K562 (cell line): ENCODE data around the gene EXTL1. TPM values are rescaled to one million over a fixed set of nuclear protein-coding genes. Genes with fewer than 3 reads are reported as not detected.

Source experiments
- EP300 ChIP-seq: IDR thresholded peaks from 2 replicates; pipeline ENCODE4 v1.6.1; 2012; ENCODE audit warnings: low read length, improper control_type of control experiment
- FOXA3 ChIP-seq, 2 experiments: fragments of 450-650 bp in 1 of 2; sonication (generic) in 1 of 2; formaldehyde crosslinking; IDR thresholded peaks in 1 of 2; conservative IDR thresholded peaks in 1 of 2; 2 replicates each; pipeline versions ENCODE4 v1.4.0 to v1.8.0; 2020 to 2022; ENCODE audit warnings: mild to moderate bottlenecking in 2 of 2, missing genetic modification reagents in 1 of 2
- HNRNPUL1 ChIP-seq: fragments of 200-400 bp; formaldehyde crosslinking; IDR thresholded peaks from 2 replicates; pipeline ENCODE4 v1.6.1; 2017; ENCODE audit warnings: low read length
- KHSRP ChIP-seq: fragments of 450-650 bp; IDR thresholded peaks from 2 replicates; pipeline ENCODE4 v1.6.1; 2017
- PHF20 ChIP-seq: fragments of 450-650 bp; IDR thresholded peaks from 2 replicates; pipeline ENCODE4 v1.6.1; 2018; ENCODE audit not compliant: partially characterized antibody
- SAFB ChIP-seq: fragments of 200-400 bp; formaldehyde crosslinking; IDR thresholded peaks from 2 replicates; pipeline ENCODE4 v1.6.1; 2017; ENCODE audit warnings: low read depth, low read length, borderline replicate concordance
- ZEB2 ChIP-seq: fragments of 450-650 bp; IDR thresholded peaks from 2 replicates; pipeline ENCODE4 v1.6.1; 2016
- ZKSCAN3 ChIP-seq: fragments of 250-450 bp; sonication (Bioruptor Pico); IDR thresholded peaks from 2 replicates; pipeline ENCODE4 v1.4.0; 2020
- ZNF124 ChIP-seq: sonication (generic); formaldehyde crosslinking; IDR thresholded peaks from 2 replicates; pipeline ENCODE4 v1.8.1; 2022; ENCODE audit warnings: missing genetic modification reagents
- ZNF165 ChIP-seq: fragments of 250-450 bp; sonication (Bioruptor Pico); IDR thresholded peaks from 2 replicates; pipeline ENCODE4 v1.4.0; 2020; ENCODE audit warnings: borderline replicate concordance
- ZNF174 ChIP-seq: fragments of 250-450 bp; sonication (Bioruptor Pico); IDR thresholded peaks from 2 replicates; pipeline ENCODE4 v1.4.0; 2020; ENCODE audit warnings: mild to moderate bottlenecking
- polyA plus RNA-seq, 8 experiments: library from polyadenylated mRNA; depleted of rRNA in 4 of 8; stranded (reverse) in 5 of 8; unstranded in 3 of 8; fragments of >200 nt; fragmentation: Nextera tagmentation in 2 of 8; fragmentation: Illumina TruSeq in 1 of 8; extraction: Ambion mirVana in 2 of 8; extraction: Trizol in 1 of 8; gene quantifications; 2 replicates each; pipeline versions ENCODE4 v1.2.1 to v1.2.3, GENCODE V29; 2011 to 2014; ENCODE audit warnings: inconsistent platforms in 1 of 8, missing spikeins in 1 of 8
- total RNA-seq, 7 experiments: library from RNA; depleted of rRNA in 6 of 7; stranded (reverse); fragments of >200 nt in 6 of 7; fragmentation: Illumina TruSeq in 2 of 7; extraction: Trizol in 2 of 7; gene quantifications; 2 replicates each; pipeline versions ENCODE4 v1.2.1 to v1.2.3, GENCODE V29; 2011 to 2021; ENCODE audit warnings: low replicate concordance in 1 of 7
- TF ChIP-seq, protein P1 (sequence below): fragments of 200-600 bp; sonication (generic); IDR thresholded peaks from one replicate; pipeline ENCODE4 v1.6.1; 2012; ENCODE audit warnings: mild to moderate bottlenecking, low read depth, low read length, inconsistent platforms
- TF ChIP-seq, protein P2 (sequence below), 2 experiments: fragments of 450-650 bp; IDR thresholded peaks; 2 replicates each; pipeline ENCODE4 v1.6.1; 2018; ENCODE audit warnings: mild to moderate bottlenecking in 2 of 2, low read depth in 1 of 2; ENCODE audit not compliant: partially characterized antibody in 2 of 2
- TF ChIP-seq, protein P3 (sequence below): sonication (generic); formaldehyde crosslinking; IDR thresholded peaks from 2 replicates; pipeline ENCODE4 v1.8.0; 2022; ENCODE audit warnings: mild to moderate bottlenecking, missing genetic modification reagents

The EXTL1 gene
- total and polyA plus RNA-seq, 9 of the 15 experiments (the other 6 are each of a cell fraction or from before 2014, with no cell fraction given) = 0.04 to 0.23 (median 0.08) TPM; not detected in 3

DNA sequence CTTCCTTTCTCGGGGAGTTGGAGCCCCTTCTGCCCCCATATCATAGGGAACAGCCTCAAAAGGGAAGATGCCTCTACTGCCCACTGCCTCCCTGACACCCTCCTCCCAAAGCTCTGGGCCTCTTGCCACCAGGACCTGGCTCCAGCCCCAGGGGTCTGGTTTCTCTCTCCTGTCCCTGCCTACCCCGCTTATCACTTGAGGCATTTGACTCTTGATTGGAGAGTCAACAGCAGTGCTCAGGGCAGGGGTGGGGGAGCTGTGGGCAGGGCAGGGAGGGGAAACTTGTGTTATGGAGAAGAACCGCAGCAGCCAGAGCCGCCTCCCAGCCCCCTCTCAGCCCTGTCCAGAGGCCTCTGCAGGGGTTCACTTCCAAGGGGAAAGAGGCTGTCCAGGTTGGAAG is 45.3 kb downstream of the EXTL1 start (continued):
- TF ChIP-seq, protein P1, sequence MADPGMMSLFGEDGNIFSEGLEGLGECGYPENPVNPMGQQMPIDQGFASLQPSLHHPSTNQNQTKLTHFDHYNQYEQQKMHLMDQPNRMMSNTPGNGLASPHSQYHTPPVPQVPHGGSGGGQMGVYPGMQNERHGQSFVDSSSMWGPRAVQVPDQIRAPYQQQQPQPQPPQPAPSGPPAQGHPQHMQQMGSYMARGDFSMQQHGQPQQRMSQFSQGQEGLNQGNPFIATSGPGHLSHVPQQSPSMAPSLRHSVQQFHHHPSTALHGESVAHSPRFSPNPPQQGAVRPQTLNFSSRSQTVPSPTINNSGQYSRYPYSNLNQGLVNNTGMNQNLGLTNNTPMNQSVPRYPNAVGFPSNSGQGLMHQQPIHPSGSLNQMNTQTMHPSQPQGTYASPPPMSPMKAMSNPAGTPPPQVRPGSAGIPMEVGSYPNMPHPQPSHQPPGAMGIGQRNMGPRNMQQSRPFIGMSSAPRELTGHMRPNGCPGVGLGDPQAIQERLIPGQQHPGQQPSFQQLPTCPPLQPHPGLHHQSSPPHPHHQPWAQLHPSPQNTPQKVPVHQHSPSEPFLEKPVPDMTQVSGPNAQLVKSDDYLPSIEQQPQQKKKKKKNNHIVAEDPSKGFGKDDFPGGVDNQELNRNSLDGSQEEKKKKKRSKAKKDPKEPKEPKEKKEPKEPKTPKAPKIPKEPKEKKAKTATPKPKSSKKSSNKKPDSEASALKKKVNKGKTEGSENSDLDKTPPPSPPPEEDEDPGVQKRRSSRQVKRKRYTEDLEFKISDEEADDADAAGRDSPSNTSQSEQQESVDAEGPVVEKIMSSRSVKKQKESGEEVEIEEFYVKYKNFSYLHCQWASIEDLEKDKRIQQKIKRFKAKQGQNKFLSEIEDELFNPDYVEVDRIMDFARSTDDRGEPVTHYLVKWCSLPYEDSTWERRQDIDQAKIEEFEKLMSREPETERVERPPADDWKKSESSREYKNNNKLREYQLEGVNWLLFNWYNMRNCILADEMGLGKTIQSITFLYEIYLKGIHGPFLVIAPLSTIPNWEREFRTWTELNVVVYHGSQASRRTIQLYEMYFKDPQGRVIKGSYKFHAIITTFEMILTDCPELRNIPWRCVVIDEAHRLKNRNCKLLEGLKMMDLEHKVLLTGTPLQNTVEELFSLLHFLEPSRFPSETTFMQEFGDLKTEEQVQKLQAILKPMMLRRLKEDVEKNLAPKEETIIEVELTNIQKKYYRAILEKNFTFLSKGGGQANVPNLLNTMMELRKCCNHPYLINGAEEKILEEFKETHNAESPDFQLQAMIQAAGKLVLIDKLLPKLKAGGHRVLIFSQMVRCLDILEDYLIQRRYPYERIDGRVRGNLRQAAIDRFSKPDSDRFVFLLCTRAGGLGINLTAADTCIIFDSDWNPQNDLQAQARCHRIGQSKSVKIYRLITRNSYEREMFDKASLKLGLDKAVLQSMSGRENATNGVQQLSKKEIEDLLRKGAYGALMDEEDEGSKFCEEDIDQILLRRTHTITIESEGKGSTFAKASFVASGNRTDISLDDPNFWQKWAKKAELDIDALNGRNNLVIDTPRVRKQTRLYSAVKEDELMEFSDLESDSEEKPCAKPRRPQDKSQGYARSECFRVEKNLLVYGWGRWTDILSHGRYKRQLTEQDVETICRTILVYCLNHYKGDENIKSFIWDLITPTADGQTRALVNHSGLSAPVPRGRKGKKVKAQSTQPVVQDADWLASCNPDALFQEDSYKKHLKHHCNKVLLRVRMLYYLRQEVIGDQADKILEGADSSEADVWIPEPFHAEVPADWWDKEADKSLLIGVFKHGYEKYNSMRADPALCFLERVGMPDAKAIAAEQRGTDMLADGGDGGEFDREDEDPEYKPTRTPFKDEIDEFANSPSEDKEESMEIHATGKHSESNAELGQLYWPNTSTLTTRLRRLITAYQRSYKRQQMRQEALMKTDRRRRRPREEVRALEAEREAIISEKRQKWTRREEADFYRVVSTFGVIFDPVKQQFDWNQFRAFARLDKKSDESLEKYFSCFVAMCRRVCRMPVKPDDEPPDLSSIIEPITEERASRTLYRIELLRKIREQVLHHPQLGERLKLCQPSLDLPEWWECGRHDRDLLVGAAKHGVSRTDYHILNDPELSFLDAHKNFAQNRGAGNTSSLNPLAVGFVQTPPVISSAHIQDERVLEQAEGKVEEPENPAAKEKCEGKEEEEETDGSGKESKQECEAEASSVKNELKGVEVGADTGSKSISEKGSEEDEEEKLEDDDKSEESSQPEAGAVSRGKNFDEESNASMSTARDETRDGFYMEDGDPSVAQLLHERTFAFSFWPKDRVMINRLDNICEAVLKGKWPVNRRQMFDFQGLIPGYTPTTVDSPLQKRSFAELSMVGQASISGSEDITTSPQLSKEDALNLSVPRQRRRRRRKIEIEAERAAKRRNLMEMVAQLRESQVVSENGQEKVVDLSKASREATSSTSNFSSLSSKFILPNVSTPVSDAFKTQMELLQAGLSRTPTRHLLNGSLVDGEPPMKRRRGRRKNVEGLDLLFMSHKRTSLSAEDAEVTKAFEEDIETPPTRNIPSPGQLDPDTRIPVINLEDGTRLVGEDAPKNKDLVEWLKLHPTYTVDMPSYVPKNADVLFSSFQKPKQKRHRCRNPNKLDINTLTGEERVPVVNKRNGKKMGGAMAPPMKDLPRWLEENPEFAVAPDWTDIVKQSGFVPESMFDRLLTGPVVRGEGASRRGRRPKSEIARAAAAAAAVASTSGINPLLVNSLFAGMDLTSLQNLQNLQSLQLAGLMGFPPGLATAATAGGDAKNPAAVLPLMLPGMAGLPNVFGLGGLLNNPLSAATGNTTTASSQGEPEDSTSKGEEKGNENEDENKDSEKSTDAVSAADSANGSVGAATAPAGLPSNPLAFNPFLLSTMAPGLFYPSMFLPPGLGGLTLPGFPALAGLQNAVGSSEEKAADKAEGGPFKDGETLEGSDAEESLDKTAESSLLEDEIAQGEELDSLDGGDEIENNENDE = no peak
- TF ChIP-seq ZNF165 (CRISPR knock-in tag) (no peak), SAFB (no peak), PHF20 (no peak), ZKSCAN3 (CRISPR knock-in tag) (no peak), KHSRP (no peak), ZEB2 (no peak), EP300 (peak; percentile 34; the same call in 1 of the 2 replicates), ZNF174 (CRISPR knock-in tag) (no peak), FOXA3 (CRISPR knock-in tag; conservative IDR thresholded peaks at IDR 0.05 in 1 of 2, IDR thresholded peaks at IDR 0.05 in 1 of 2) (peak; percentile 40 to 50; a peak in 2 of 4 replicates), ZNF124 (CRISPR knock-in tag) (no peak), HNRNPUL1 (no peak)
- TF ChIP-seq, protein P2, sequence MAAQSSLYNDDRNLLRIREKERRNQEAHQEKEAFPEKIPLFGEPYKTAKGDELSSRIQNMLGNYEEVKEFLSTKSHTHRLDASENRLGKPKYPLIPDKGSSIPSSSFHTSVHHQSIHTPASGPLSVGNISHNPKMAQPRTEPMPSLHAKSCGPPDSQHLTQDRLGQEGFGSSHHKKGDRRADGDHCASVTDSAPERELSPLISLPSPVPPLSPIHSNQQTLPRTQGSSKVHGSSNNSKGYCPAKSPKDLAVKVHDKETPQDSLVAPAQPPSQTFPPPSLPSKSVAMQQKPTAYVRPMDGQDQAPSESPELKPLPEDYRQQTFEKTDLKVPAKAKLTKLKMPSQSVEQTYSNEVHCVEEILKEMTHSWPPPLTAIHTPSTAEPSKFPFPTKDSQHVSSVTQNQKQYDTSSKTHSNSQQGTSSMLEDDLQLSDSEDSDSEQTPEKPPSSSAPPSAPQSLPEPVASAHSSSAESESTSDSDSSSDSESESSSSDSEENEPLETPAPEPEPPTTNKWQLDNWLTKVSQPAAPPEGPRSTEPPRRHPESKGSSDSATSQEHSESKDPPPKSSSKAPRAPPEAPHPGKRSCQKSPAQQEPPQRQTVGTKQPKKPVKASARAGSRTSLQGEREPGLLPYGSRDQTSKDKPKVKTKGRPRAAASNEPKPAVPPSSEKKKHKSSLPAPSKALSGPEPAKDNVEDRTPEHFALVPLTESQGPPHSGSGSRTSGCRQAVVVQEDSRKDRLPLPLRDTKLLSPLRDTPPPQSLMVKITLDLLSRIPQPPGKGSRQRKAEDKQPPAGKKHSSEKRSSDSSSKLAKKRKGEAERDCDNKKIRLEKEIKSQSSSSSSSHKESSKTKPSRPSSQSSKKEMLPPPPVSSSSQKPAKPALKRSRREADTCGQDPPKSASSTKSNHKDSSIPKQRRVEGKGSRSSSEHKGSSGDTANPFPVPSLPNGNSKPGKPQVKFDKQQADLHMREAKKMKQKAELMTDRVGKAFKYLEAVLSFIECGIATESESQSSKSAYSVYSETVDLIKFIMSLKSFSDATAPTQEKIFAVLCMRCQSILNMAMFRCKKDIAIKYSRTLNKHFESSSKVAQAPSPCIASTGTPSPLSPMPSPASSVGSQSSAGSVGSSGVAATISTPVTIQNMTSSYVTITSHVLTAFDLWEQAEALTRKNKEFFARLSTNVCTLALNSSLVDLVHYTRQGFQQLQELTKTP (IDR thresholded peaks at IDR 0.05; ENCODE audit: low read depth in 1 of 2, partially characterized antibody in 2 of 2) = no peak
- TF ChIP-seq, protein P3, sequence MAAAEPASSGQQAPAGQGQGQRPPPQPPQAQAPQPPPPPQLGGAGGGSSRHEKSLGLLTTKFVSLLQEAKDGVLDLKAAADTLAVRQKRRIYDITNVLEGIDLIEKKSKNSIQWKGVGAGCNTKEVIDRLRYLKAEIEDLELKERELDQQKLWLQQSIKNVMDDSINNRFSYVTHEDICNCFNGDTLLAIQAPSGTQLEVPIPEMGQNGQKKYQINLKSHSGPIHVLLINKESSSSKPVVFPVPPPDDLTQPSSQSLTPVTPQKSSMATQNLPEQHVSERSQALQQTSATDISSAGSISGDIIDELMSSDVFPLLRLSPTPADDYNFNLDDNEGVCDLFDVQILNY (CRISPR knock-in tag) = no peak
